Measurements from ENCODE around the gene ASB8.
A peak's percentile ranks its signal among the peaks of the same experiment; 100 is the strongest.

The ASB8 gene

DNA sequence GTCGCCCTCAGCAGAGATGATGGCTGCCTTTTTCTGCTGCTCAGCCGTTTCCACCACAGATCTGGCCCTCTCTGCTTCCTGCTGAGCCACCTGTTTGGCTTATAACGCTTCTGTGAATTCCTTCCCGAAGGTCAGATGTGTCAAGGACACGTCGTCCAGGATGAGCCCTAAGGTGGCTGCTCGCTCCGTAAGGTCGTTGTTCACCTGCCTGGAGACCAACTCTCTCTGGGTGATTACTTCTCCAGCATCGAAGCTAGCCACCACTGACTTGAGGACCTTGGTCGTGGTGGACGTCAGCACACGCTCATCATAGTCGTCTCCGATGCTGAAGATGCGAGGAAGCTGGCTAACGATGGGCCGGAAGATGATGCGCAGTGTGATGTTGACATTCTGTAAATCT lies 11.7 kb upstream of the ASB8 start:
- DNase-seq (ENCODE audit: low spot score), result no peak
- no peak for TF ChIP-seq CTCF (IDR thresholded peaks at IDR 0.05; ENCODE audit: extremely low read depth, missing control alignments)

DNA sequence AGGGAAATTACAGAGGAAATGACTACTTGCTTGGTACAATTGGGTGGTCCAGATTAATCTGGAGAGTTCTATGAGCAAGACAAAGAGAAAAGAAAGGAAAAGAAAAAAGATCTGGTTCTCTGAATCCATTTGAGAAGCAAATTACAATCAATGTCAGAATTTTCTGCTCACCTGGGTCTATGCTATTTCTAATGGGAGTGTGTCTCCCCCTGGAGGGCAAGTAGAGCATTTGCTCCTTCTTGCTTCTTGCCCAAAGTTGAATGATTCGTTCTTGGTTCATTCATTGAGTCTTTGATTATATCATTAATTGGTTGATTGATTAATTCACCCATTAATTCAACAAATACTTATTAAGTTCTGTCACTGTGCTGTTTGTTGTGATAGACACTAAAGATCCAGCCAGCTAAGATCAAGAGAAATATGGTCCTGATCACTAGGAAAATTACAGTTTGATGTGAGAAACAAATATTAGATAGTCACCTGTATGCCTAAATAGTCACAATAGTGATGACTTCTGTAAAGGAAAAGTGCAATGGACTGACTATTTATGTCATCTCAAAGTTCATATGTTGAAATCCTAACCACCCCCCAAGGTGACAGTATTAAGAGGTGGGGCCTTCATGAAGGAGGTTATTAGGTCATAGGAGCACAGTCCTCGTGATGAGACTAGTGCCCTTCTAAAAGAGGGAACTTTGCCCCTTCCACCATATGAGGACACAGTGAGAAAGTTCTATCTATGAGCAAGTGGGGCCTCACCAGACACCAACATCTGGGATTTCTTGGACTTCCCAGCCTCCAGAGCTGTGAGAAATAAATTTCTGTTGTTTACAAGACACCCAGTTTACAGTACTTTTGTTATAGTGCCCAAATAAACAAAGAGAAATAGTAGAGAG lies 8.0 kb upstream of the ASB8 start:
- TF ChIP-seq CTCF (IDR thresholded peaks at IDR 0.05; ENCODE audit: extremely low read depth, missing control alignments), result peak; percentile 65
- peak; percentile 65 for DNase-seq (ENCODE audit: low spot score)

DNA sequence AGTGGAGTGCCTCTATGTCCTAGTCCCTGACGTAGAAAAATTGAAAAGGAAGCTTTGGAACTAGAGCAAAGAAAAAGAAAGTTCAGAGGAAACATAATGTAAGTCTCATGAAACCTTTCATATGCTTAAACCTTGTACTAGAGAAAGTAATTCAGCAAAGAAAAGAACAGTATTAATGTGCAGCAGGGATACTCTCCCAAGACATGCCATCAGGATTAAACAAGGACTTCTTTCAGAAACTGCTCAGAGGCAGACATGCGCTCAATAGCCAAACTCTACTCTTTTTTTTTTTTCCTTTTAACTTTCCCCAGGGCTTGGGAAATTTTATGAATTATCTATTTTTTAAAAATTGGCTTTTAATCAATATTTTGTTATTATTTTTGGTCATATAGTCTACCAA lies 7.1 kb upstream of the ASB8 start:
- DNase-seq (ENCODE audit: low spot score), result no peak
- no peak for TF ChIP-seq CTCF (IDR thresholded peaks at IDR 0.05; ENCODE audit: extremely low read depth, missing control alignments)

DNA sequence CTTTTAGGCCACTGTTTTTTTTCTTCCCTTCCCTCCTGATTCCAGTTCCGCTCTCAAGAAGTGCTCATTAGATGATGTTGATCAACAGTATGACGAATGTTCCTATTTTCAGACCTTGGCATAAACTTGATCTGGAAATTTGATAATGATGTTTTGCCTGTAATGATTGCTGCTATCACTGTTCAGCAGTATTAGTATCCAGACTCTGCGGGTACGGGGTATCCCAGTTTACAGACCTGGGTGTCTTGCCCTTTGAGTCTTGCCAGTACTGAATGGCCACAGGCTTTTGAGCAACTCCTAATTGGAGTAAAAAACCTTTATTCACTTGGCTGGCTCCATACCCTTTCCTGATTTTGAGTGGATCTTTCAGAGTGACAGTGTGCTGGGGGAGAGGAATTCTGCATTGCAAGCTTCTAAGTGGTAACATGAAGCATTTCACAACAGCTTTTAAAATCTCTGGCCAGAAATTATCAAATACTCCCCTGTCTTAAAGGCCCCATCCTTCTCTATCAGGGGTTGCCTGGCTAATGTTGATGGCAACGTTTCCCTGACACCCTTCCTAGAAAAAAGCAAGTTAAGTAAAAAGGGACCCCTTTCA lies 5.9 kb upstream of the ASB8 start:
- DNase-seq (ENCODE audit: low spot score), result no peak
- no peak for TF ChIP-seq CTCF (IDR thresholded peaks at IDR 0.05; ENCODE audit: extremely low read depth, missing control alignments)

- DNase-seq (ENCODE audit: low spot score), result no peak
- TF ChIP-seq CTCF (IDR thresholded peaks at IDR 0.05; ENCODE audit: extremely low read depth, missing control alignments), result no peak
Observed at GRCh38 chr12:48160807-48161206, 3.5 kb upstream of the ASB8 start.

- no peak for TF ChIP-seq CTCF (IDR thresholded peaks at IDR 0.05; ENCODE audit: extremely low read depth, missing control alignments)
- DNase-seq (ENCODE audit: low spot score), result no peak
Observed at GRCh38 chr12:48160046-48160445, 2.7 kb upstream of the ASB8 start.

- DNase-seq (ENCODE audit: low spot score), result no peak
- no peak for TF ChIP-seq CTCF (IDR thresholded peaks at IDR 0.05; ENCODE audit: extremely low read depth, missing control alignments)
Observed at GRCh38 chr12:48157889-48158370, 615 bp upstream of the ASB8 start.
